Epithelial cell of esophagus (primary cell): ENCODE data around the gene METTL5.
"Not testable (repeated sequence)": the region's sequence is repeated elsewhere in the genome, so short reads cannot be mapped to it uniquely, and the experiment has no call there.

Source experiments
- DNase-seq: peaks from one replicate; pipeline ENCODE4 v3.0.0; 2010; ENCODE audit warnings: low read depth
- H3K4me3 ChIP-seq: 2 replicates; pipeline ENCODE4 v1.5.1; 2011; ENCODE audit warnings: mild to moderate bottlenecking, low read length, control low read depth
- CTCF ChIP-seq: IDR thresholded peaks from 2 replicates; pipeline ENCODE4 v1.5.1; 2011; ENCODE audit warnings: low read depth, mild to moderate bottlenecking, low read length, control low read depth, inconsistent platforms; ENCODE audit not compliant: insufficient read depth; ENCODE audit errors: missing control alignments

The METTL5 gene

GRCh38 chr2:169823996-169824372 is 721 bp downstream of the METTL5 start:
- peak overlapping the region; percentile 60 for H3K4me3 ChIP-seq
- DNase-seq, result peak; percentile 48
- TF ChIP-seq CTCF, result no peak

- DNase-seq, result no peak
- H3K4me3 ChIP-seq, result peak overlapping the region; percentile 60
- no peak for TF ChIP-seq CTCF
Observed at GRCh38 chr2:169822785-169823392, 1.8 kb downstream of the METTL5 start.

- DNase-seq, result no peak
- TF ChIP-seq CTCF, result no peak
- H3K4me3 ChIP-seq, result no peak overlapping the region
Observed at GRCh38 chr2:169822036-169822435, 2.7 kb downstream of the METTL5 start.

- not testable (repeated sequence) for H3K4me3 ChIP-seq
- DNase-seq, result peak; percentile 67
Observed at GRCh38 chr2:169820101-169820500, 4.6 kb downstream of the METTL5 start.

GRCh38 chr2:169819106-169819505 is 5.6 kb downstream of the METTL5 start:
- peak; percentile 57 for DNase-seq
- no peak overlapping the region for H3K4me3 ChIP-seq
- no peak for TF ChIP-seq CTCF

GRCh38 chr2:169818241-169818640 is 6.5 kb downstream of the METTL5 start:
- peak; percentile 64 for DNase-seq
- TF ChIP-seq CTCF, result no peak
- no peak overlapping the region for H3K4me3 ChIP-seq

- not testable (repeated sequence) for H3K4me3 ChIP-seq, DNase-seq
Observed at GRCh38 chr2:169817369-169817768, 7.3 kb downstream of the METTL5 start.

- not testable (repeated sequence) for DNase-seq, H3K4me3 ChIP-seq
Observed at GRCh38 chr2:169816961-169817360, 7.7 kb downstream of the METTL5 start.

GRCh38 chr2:169815849-169816248 is 8.9 kb downstream of the METTL5 start:
- TF ChIP-seq CTCF, result no peak
- peak; percentile 84 for DNase-seq
- no peak overlapping the region for H3K4me3 ChIP-seq
